Kidney (tissue), 14 donors: Measurements from ENCODE around the gene BRIP1. TPM values are rescaled to one million over a fixed set of nuclear protein-coding genes. Genes with fewer than 3 reads are reported as not detected.

Experiments used
- DNase-seq, 5 donors: peaks; one replicate each; pipeline ENCODE4 v3.0.0-alpha.2; 2013 to 2020
- FAIRE-seq: peaks from 2 replicates; lab custom pipeline; 2012; peaks lifted over from hg19 to GRCh38; lab: Jason Lieb, UNC
- H3K27ac ChIP-seq, 2 donors: one replicate each; pipeline ENCODE4 v1.7.0; 2013; ENCODE audit warnings: low read depth in 2 of 2, low read length in 2 of 2, inconsistent platforms in 1 of 2
- H3K27me3 ChIP-seq: one replicate; pipeline ENCODE4 v1.7.1; 2013; ENCODE audit warnings: low read length, inconsistent platforms; ENCODE audit not compliant: control insufficient read depth, insufficient read depth
- H3K36me3 ChIP-seq, 3 donors: one replicate each; pipeline versions ENCODE4 v1.7.0 to v1.7.1; 2013; ENCODE audit warnings: low read length in 3 of 3, control low read depth in 1 of 3, inconsistent platforms in 1 of 3; ENCODE audit not compliant: insufficient read depth in 3 of 3, control insufficient read depth in 2 of 3
- H3K4me1 ChIP-seq, 3 donors: one replicate each; pipeline versions ENCODE4 v1.7.0 to v1.7.1; 2013; ENCODE audit warnings: low read length in 3 of 3, inconsistent platforms in 1 of 3, low read depth in 1 of 3; ENCODE audit not compliant: control insufficient read depth in 2 of 3, insufficient read depth in 2 of 3
- H3K4me3 ChIP-seq, 3 donors: one replicate each; pipeline versions ENCODE4 v1.7.0 to v1.8.1; 2013; ENCODE audit warnings: low read length in 3 of 3, control low read depth in 1 of 3, inconsistent platforms in 1 of 3
- H3K9ac ChIP-seq, 3 donors: one replicate each; pipeline versions ENCODE4 v1.7.0 to v1.7.1; 2013; ENCODE audit warnings: low read length in 3 of 3, control low read depth in 1 of 3, inconsistent platforms in 1 of 3
- H3K9me3 ChIP-seq, 3 donors: one replicate each; pipeline versions ENCODE4 v1.7.0 to v1.7.1; 2013; ENCODE audit warnings: low read length in 3 of 3, control low read depth in 1 of 3, inconsistent platforms in 1 of 3; ENCODE audit not compliant: control insufficient read depth in 2 of 3, insufficient read depth in 1 of 3
- intact Hi-C: fragments of 100-400 bp; cut with DNase I; formaldehyde crosslinking; loops from one replicate; pipeline ENCODE4 v1.11.1; 2022
- polyA plus RNA-seq: library from polyadenylated mRNA; stranded (reverse); fragments of 350-450 nt; fragmentation: Illumina TruSeq; extraction: RNeasy Lipid Tissue Mini Kit (QIAGEN cat#74804); gene quantifications from one replicate; pipeline ENCODE4 v1.2.3, GENCODE V29; 2014; ENCODE audit warnings: low read depth, low replicate concordance; ENCODE audit not compliant: insufficient read depth
- total RNA-seq: library from RNA; stranded (reverse); fragmentation: NEBNext Ultra II Directional; extraction: Animal tissue kit (Norgen Biotek cat#: 25700); gene quantifications from one replicate; pipeline ENCODE4 v1.2.1, GENCODE V29; 2021
- TF ChIP-seq, protein P1 (sequence below): IDR thresholded peaks from 3 replicates; pipeline ENCODE4 v1.5.1; 2012; ENCODE audit warnings: mild to moderate bottlenecking, moderate library complexity, borderline replicate concordance; ENCODE audit not compliant: insufficient read depth; ENCODE audit errors: extremely low read depth
- donor health status: control.
- donor health status: control.
- donor health status: control.
- donor health status: control.
- donor health status: control.
- donor health status: DM: yes; HTN: yes; CAD: no.
- donor health status: Normal renal cell carcinoma (clear cell type).

Gene BRIP1
- total and polyA plus RNA-seq, 2 donors from 2014 or later = 0.54 TPM; not detected in 1

DNA sequence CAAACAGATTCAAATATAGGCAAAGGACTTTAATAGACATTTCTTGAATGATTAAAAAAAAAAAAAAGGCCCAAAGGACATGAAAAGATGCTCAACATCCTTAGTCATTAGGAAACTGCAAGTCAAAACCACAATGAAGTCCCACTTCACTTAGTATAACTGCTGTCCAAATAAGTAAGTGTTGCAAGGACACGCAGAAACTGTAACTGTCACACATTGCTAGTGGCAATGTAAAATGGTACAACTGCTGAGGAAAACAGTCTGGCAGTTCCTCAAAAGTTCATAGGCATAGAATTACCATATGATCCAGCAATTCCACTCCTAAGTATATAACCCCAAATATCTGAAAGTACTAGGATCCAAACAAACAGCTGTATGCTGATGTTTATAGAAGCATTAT lies 112.7 kb downstream of the BRIP1 start:
- H3K36me3 ChIP-seq = no peaks in the 10 kb centered on the region
- intact Hi-C loops = no loop called here
- H3K9ac ChIP-seq = no peak overlapping the region
- no peak for FAIRE-seq
- no peak overlapping the region for H3K4me3 ChIP-seq
- no peaks in the 10 kb centered on the region for H3K27me3 ChIP-seq
- H3K9me3 ChIP-seq = peaks cover 0 to 7% (median 0%) of the 10 kb centered on the region in 3 donors
- no peak for DNase-seq
- H3K4me1 ChIP-seq = no peaks in the 10 kb centered on the region
- TF ChIP-seq, protein P1, sequence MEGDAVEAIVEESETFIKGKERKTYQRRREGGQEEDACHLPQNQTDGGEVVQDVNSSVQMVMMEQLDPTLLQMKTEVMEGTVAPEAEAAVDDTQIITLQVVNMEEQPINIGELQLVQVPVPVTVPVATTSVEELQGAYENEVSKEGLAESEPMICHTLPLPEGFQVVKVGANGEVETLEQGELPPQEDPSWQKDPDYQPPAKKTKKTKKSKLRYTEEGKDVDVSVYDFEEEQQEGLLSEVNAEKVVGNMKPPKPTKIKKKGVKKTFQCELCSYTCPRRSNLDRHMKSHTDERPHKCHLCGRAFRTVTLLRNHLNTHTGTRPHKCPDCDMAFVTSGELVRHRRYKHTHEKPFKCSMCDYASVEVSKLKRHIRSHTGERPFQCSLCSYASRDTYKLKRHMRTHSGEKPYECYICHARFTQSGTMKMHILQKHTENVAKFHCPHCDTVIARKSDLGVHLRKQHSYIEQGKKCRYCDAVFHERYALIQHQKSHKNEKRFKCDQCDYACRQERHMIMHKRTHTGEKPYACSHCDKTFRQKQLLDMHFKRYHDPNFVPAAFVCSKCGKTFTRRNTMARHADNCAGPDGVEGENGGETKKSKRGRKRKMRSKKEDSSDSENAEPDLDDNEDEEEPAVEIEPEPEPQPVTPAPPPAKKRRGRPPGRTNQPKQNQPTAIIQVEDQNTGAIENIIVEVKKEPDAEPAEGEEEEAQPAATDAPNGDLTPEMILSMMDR = no peak
- H3K27ac ChIP-seq = no peak overlapping the region

- intact Hi-C loops = no loop called here
- H3K9ac ChIP-seq = no peak overlapping the region
- FAIRE-seq (no peak), DNase-seq (no peak)
- peaks cover 0 to 7% (median 0%) of the 10 kb centered on the region in 3 donors for H3K9me3 ChIP-seq
- H3K4me1 ChIP-seq = no peaks in the 10 kb centered on the region
- TF ChIP-seq, protein P1 = no peak
- no peak overlapping the region for H3K27ac ChIP-seq
- no peak overlapping the region for H3K4me3 ChIP-seq
- H3K36me3 ChIP-seq = no peaks in the 10 kb centered on the region
- no peaks in the 10 kb centered on the region for H3K27me3 ChIP-seq
These were observed 113.4 kb downstream of the BRIP1 start for GRCh38 chr17:61749823-61750404.

DNA sequence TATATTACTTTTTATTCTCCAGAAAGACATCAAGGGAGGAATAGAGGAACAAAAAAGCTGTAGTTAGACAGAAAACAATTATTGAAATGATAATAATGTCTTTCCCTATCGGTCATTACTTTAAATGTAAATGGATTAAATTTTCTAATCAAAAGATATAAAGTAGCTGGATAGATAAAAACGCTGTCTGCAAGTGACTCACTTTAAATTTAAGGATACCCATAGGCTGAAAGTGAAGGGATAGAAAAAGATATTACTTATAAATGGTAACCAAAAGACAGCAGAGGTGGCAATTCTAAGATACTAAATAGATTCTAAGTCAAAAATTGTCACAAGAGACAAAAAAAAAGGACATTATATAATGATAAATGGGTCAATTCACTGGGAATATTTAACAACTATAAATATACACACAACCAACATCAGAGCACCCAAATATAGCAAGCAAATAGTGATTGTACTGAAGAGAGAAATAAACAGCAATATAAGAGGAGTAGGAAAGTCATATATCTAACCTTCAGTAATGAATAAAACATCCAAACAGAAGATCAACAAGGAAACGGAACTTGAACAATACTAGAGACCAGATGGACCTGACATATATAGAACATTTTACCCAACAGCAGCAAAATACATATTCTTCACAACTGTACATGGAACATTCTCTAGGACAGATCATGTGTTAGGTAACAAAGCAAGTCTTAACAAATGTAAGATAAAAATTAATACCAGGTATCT lies 116.9 kb downstream of the BRIP1 start:
- TF ChIP-seq, protein P1 = no peak
- H3K36me3 ChIP-seq = no peaks in the 10 kb centered on the region
- H3K4me3 ChIP-seq = no peak overlapping the region
- H3K4me1 ChIP-seq = no peaks in the 10 kb centered on the region
- H3K9ac ChIP-seq = no peak overlapping the region
- H3K27ac ChIP-seq = no peak overlapping the region
- DNase-seq (no peak), FAIRE-seq (no peak)
- intact Hi-C loops = no loop called here
- H3K9me3 ChIP-seq = peaks cover 0 to 7% (median 0%) of the 10 kb centered on the region in 3 donors
- no peaks in the 10 kb centered on the region for H3K27me3 ChIP-seq
